Thoracic aorta (tissue), 2 donors: Measurements from ENCODE around the gene HMOX1. TPM values are rescaled to one million over a fixed set of nuclear protein-coding genes. Genes with fewer than 3 reads are reported as not detected.

Experiments used
- ATAC-seq: fragments of 150-250 bp; one replicate; pipeline ENCODE4 v1.8.0; 2017; ENCODE audit warnings: low read depth; ENCODE audit not compliant: insufficient number of reproducible peaks, low FRiP score
- DNase-seq: peaks from one replicate; pipeline ENCODE4 v3.0.0-alpha.2; 2020; ENCODE audit warnings: low spot score
- H3K27ac ChIP-seq, 2 donors: fragments of 200-600 bp; sonication (generic); 1 replicate in 1 of 2; 2 replicates in 1 of 2; pipeline ENCODE4 v1.5.1; 2016; ENCODE audit warnings: mild to moderate bottlenecking in 2 of 2, moderate library complexity in 2 of 2
- H3K27me3 ChIP-seq: fragments of 200-600 bp; sonication (generic); replicated peaks from 2 replicates; pipeline ENCODE4 v1.6.0; 2016; ENCODE audit warnings: mild to moderate bottlenecking; ENCODE audit not compliant: insufficient read depth
- H3K36me3 ChIP-seq: fragments of 200-600 bp; sonication (generic); one replicate; pipeline ENCODE4 v1.5.1; 2016
- H3K4me1 ChIP-seq, 2 donors: fragments of 200-600 bp; sonication (generic); 1 replicate in 1 of 2; 2 replicates in 1 of 2; pipeline versions ENCODE4 v1.5.1 to v1.6.0; 2016; ENCODE audit warnings: low read depth in 2 of 2, mild to moderate bottlenecking in 1 of 2; ENCODE audit not compliant: control insufficient read depth in 1 of 2
- H3K4me3 ChIP-seq: fragments of 200-600 bp; sonication (generic); 2 replicates; pipeline ENCODE4 v1.5.1; 2016; ENCODE audit warnings: mild to moderate bottlenecking
- H3K9me3 ChIP-seq: fragments of 200-600 bp; sonication (generic); 2 replicates; pipeline ENCODE4 v1.5.1; 2016
- total RNA-seq, 2 donors: library from RNA; depleted of rRNA; stranded (reverse); fragments of >200 nt; gene quantifications; one replicate each; pipeline versions ENCODE4 v1.1.0 to v1.2.3, GENCODE V29; 2016
- TF ChIP-seq, protein P1 (sequence below): fragments of 200-600 bp; sonication (generic); IDR thresholded peaks from one replicate; pipeline ENCODE4 v1.5.1; 2019; ENCODE audit warnings: antibody characterized with exemption

The HMOX1 gene
- total RNA-seq, 2 donors from 2014 or later, result 28.3 to 332 TPM

DNA sequence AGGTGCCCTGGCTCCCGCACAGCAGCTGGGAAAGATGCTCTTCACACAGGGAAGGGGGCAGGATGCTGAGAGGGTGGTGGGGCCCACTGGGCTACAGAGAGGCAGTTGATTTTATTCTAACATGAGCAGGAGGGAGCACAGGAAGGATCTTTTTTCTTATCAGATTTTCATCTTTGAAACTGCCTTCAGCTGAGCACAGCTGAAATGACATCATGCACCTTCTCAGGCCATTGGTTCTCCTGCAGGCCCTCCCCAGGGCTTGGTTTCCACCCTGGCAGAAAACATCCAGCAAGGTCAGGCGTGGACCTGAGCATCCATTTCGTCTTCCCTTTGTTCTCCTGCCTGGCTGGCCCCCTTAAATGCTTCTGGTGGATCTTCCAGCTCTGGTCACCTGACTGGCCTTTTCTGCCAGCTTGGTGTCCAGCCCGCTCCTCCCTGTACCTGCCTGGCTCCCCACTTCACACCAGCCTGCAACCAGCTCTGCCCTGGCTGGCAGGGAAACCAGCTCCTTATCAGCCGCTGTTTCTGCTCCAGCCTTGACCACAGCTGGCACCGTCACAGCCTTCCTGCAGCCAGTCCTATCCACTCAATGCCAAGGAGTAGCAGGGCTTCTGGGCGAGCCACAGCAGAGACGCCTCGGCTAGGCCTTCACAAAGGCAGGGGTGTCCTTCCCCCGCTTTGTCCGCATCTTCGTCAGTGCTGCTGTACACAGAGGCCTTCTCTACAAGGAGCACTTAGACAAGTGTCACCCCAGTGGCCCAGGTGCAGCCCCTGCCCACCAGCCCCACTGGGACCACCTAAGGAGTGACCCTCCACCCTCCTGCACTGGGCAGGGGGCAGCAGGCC, 44.7 kb upstream of the HMOX1 start:
- DNase-seq, result no peak
- no peaks in the 10 kb centered on the region for H3K9me3 ChIP-seq
- no peaks in the 10 kb centered on the region for H3K4me1 ChIP-seq
- no peak overlapping the region for H3K4me3 ChIP-seq
- no peak overlapping the region for H3K27ac ChIP-seq
- H3K27me3 ChIP-seq, result no peaks in the 10 kb centered on the region
- ATAC-seq, result no peak
- peaks cover 80% of the 10 kb centered on the region for H3K36me3 ChIP-seq
- TF ChIP-seq, protein P1, sequence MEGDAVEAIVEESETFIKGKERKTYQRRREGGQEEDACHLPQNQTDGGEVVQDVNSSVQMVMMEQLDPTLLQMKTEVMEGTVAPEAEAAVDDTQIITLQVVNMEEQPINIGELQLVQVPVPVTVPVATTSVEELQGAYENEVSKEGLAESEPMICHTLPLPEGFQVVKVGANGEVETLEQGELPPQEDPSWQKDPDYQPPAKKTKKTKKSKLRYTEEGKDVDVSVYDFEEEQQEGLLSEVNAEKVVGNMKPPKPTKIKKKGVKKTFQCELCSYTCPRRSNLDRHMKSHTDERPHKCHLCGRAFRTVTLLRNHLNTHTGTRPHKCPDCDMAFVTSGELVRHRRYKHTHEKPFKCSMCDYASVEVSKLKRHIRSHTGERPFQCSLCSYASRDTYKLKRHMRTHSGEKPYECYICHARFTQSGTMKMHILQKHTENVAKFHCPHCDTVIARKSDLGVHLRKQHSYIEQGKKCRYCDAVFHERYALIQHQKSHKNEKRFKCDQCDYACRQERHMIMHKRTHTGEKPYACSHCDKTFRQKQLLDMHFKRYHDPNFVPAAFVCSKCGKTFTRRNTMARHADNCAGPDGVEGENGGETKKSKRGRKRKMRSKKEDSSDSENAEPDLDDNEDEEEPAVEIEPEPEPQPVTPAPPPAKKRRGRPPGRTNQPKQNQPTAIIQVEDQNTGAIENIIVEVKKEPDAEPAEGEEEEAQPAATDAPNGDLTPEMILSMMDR, result no peak

DNA sequence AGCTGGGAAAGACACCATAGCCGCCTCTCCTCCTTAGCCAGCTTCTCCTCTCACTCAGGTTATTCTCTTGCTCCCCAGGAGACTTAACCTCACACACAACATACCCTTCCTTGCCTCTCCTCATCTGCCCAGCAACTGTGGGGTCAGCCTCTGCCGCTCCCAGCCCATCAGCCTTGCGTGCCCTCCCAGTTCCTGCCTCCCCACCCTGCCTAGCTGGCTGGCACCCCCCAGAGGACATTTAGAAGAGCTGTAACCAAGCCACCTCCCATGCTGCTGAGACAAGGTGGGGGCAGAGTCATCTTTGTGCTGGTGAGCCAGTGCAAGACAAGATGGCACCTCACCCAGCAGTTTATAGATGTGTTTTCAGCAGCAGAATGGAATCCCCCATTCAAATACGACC, 43.0 kb upstream of the HMOX1 start:
- ATAC-seq, result no peak
- H3K9me3 ChIP-seq, result no peaks in the 10 kb centered on the region
- no peaks in the 10 kb centered on the region for H3K4me1 ChIP-seq
- H3K36me3 ChIP-seq, result peaks cover 68% of the 10 kb centered on the region
- no peak overlapping the region for H3K27ac ChIP-seq
- DNase-seq, result no peak
- H3K4me3 ChIP-seq, result no peak overlapping the region
- no peaks in the 10 kb centered on the region for H3K27me3 ChIP-seq
- TF ChIP-seq, protein P1, result no peak

DNA sequence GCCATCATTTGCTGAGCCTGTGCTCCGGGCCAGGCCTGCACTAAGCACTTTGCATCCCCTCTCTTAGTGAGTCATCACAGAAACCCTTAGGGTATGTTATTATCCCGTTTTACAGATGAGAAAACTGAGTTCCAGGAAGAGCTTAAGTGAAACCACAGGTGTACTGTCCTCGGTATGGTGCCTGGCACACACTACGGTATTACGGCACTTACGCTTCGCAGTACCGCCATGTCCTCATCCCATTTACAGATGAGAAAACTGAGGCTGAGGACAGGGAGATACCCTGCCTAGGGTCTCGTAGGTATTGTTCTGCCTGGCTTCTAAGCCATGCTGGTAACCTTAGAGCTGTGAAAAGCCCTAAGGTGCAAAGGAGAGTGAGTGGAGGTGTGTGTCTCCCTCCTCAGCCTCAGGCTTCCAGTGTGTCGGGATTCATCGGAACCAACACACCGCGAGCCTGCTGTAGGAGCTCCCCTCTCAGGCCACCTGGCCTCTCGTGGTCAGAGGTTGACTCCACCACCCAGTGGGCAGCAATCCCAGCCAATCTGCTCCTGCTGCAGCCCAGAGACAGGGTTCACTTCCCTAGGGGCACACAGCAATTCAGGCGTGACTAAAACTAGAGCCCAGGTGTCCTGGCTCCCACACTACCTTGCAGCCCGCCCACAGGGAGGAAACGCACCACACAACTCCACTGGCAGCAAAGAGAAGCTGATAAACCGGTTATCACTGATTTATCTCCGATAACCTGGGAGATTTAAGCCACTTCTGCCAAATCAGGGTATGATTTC, 39.6 kb upstream of the HMOX1 start:
- Histone ChIP-seq H3K4me1 (no peaks in the 10 kb centered on the region), H3K9me3 (no peaks in the 10 kb centered on the region), H3K36me3 (peaks cover 54% of the 10 kb centered on the region), H3K27ac (no peak overlapping the region), H3K27me3 (no peaks in the 10 kb centered on the region), H3K4me3 (no peak overlapping the region)
- TF ChIP-seq, protein P1, result no peak
- no peak for ATAC-seq
- no peak for DNase-seq

DNA sequence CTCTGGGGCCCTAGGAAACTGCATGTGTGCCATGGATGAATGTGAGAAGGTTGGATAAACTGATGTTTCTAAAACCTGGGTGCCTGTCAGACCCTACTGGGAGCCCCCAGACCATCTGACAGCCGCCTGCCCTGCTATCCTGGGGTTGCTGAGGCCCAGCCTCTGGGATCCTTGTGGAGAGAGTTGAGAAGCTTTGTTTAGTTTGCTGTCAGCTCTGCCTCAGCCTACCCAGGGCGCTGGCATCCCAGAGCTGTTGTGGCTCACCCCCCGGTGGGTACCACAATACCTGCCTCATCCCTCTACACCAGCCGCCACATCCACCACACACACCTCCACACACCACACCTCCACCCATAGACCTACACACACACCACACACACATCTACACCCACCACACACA, 38.5 kb upstream of the HMOX1 start:
- ATAC-seq, result no peak
- DNase-seq, result no peak
- Histone ChIP-seq H3K27me3 (no peaks in the 10 kb centered on the region), H3K27ac (no peak overlapping the region), H3K36me3 (peaks cover 48% of the 10 kb centered on the region), H3K9me3 (no peaks in the 10 kb centered on the region), H3K4me3 (no peak overlapping the region), H3K4me1 (no peaks in the 10 kb centered on the region)
- TF ChIP-seq, protein P1, result no peak
